MCF 10A (cell line): ENCODE data around the gene AK6. TPM values are rescaled to one million over a fixed set of nuclear protein-coding genes. Genes with fewer than 3 reads are reported as not detected.
A peak's percentile ranks its signal among the peaks of the same experiment; 100 is the strongest.

Experiments used
- BruUV-seq: library from RNA; stranded (reverse); fragments of 400-500 nt; replicated peaks from 2 replicates; lab custom pipeline; 2021; lab: Mats Ljungman, UMichigan
- CTCF ChIA-PET: fragments of 300-600 bp; sonication (Branson Sonifier 250); formaldehyde crosslinking; extraction: SDS; loops from one replicate; lab custom pipeline; 2021; ENCODE audit warnings: antibody characterized with exemption, inconsistent platforms; lab: Yijun Ruan, JAX
- POLR2A ChIA-PET: fragments of 300-600, 350-650 bp; sonication (Branson Sonifier 250); formaldehyde crosslinking; extraction: SDS; loops from one replicate; lab custom pipeline; 2020; ENCODE audit warnings: antibody characterized with exemption, inconsistent platforms; lab: Yijun Ruan, JAX
- DNase-seq: peaks from one replicate; pipeline ENCODE4 v3.0.0-alpha.2; 2018; ENCODE audit not compliant: unreplicated experiment
- H3K27ac Mint-ChIP-seq: one replicate; pipeline ENCODE4 v1.8.0; 2022; ENCODE audit warnings: mild to moderate bottlenecking, low read depth, mixed read lengths; ENCODE audit not compliant: unreplicated experiment
- H3K27me3 Mint-ChIP-seq: one replicate; pipeline ENCODE4 v1.8.0; 2022; ENCODE audit warnings: mixed read lengths; ENCODE audit not compliant: insufficient read depth, unreplicated experiment
- H3K36me3 Mint-ChIP-seq: one replicate; pipeline ENCODE4 v1.8.0; 2022; ENCODE audit warnings: mild to moderate bottlenecking, moderate library complexity, mixed read lengths; ENCODE audit not compliant: insufficient read depth, unreplicated experiment
- H3K4me1 Mint-ChIP-seq: one replicate; pipeline ENCODE4 v1.8.0; 2022; ENCODE audit warnings: mixed read lengths; ENCODE audit not compliant: insufficient read depth, unreplicated experiment
- H3K4me3 Mint-ChIP-seq: one replicate; pipeline ENCODE4 v1.8.0; 2022; ENCODE audit warnings: mild to moderate bottlenecking, moderate library complexity, mixed read lengths; ENCODE audit not compliant: unreplicated experiment
- H3K9me3 Mint-ChIP-seq: one replicate; pipeline ENCODE4 v1.8.0; 2022; ENCODE audit warnings: mixed read lengths; ENCODE audit not compliant: unreplicated experiment
- CTCF ChIP-seq: fragments of 200-600 bp; IDR thresholded peaks from one replicate; pipeline ENCODE4 v1.8.0; 2022; ENCODE audit warnings: antibody characterized with exemption, mild to moderate bottlenecking; ENCODE audit not compliant: unreplicated experiment
- intact Hi-C: fragments of 100-400 bp; cut with micrococcal nuclease; formaldehyde crosslinking; loops from 2 replicates; pipeline ENCODE4 v1.14.1; 2022
- total RNA-seq: library from RNA; stranded (reverse); gene quantifications from 2 replicates; pipeline ENCODE4 v1.2.3, GENCODE V29; 2022

The AK6 gene
- total RNA-seq, 1 experiment from 2014 or later, result 52.4 TPM

- intact Hi-C loops, result loop anchor here (10.0 kb wide), 2 partner anchors 237 to 287 kb away; partner anchors contain the start of gene SLC30A5
- peak overlapping the region; percentile 94 for H3K27ac Mint-ChIP-seq
- H3K4me3 Mint-ChIP-seq, result peak overlapping the region; percentile 82
- H3K27me3 Mint-ChIP-seq, result no peaks in the 10 kb centered on the region
- ChIA-PET CTCF (no interaction called here), POLR2A (interaction anchor here (0.6 to 1.4 kb wide), 5 partner anchors 8 to 97 kb away, joined by 3 to 8 read pairs (median 3); partner anchors contain the start of genes AK6, CDK7, RAD17 and TAF9)
- peaks cover 6% of the 10 kb centered on the region for H3K36me3 Mint-ChIP-seq
- TF ChIP-seq CTCF, result no peak
- H3K9me3 Mint-ChIP-seq, result no peaks in the 10 kb centered on the region
- no peak for DNase-seq
- TSS peak; percentile 58 for BruUV-seq
- H3K4me1 Mint-ChIP-seq, result peaks cover 8% of the 10 kb centered on the region
Observed at GRCh38 chr5:69331528-69332445, 37.5 kb downstream of the AK6 start.

GRCh38 chr5:69329905-69330489, 39.3 kb downstream of the AK6 start:
- CTCF ChIA-PET, result no interaction called here
- Mint-ChIP-seq H3K36me3 (peaks cover 6% of the 10 kb centered on the region), H3K9me3 (no peaks in the 10 kb centered on the region), H3K27ac (peak overlapping the region; percentile 61), H3K4me3 (no peak overlapping the region), H3K27me3 (no peaks in the 10 kb centered on the region), H3K4me1 (peaks cover 8% of the 10 kb centered on the region)
- DNase-seq, result no peak
- intact Hi-C loops, result loop anchor here (10.0 kb wide), 2 partner anchors 235 to 285 kb away; partner anchors contain the start of gene SLC30A5
- no TSS peak for BruUV-seq
- POLR2A ChIA-PET, result no interaction called here
- TF ChIP-seq CTCF, result no peak

GRCh38 chr5:69326365-69326764, 43.0 kb downstream of the AK6 start:
- no peak for TF ChIP-seq CTCF
- H3K4me3 Mint-ChIP-seq, result no peak overlapping the region
- CTCF ChIA-PET, result no interaction called here
- no peaks in the 10 kb centered on the region for H3K27me3 Mint-ChIP-seq
- no peaks in the 10 kb centered on the region for H3K36me3 Mint-ChIP-seq
- no peak overlapping the region for H3K27ac Mint-ChIP-seq
- POLR2A ChIA-PET, result interaction anchor here (0.6 kb wide), 1 partner anchor 1415 kb away, joined by 3 read pairs; no protein-coding TSS in a partner anchor
- H3K9me3 Mint-ChIP-seq, result no peaks in the 10 kb centered on the region
- intact Hi-C loops, result no loop called here
- peaks cover 3% of the 10 kb centered on the region for H3K4me1 Mint-ChIP-seq
- DNase-seq, result no peak
- no TSS peak for BruUV-seq

GRCh38 chr5:69317391-69317790, 51.9 kb downstream of the AK6 start:
- no peak overlapping the region for H3K4me3 Mint-ChIP-seq
- CTCF ChIA-PET, result interaction anchor here (0.5 kb wide), 1 partner anchor 49 kb away, joined by 3 read pairs; no protein-coding TSS in a partner anchor
- no TSS peak for BruUV-seq
- no peaks in the 10 kb centered on the region for H3K9me3 Mint-ChIP-seq
- no peaks in the 10 kb centered on the region for H3K27me3 Mint-ChIP-seq
- H3K4me1 Mint-ChIP-seq, result no peaks in the 10 kb centered on the region
- TF ChIP-seq CTCF, result no peak
- POLR2A ChIA-PET, result no interaction called here
- H3K27ac Mint-ChIP-seq, result no peak overlapping the region
- intact Hi-C loops, result no loop called here
- no peak for DNase-seq
- peaks cover 28% of the 10 kb centered on the region for H3K36me3 Mint-ChIP-seq
